OCI-LY1 (cell line): ENCODE results near the gene AMY2B.
"Not testable (repeated sequence)": the region's sequence is repeated elsewhere in the genome, so short reads cannot be mapped to it uniquely, and the experiment has no call there.

ENCODE experiments used
- H2AFZ ChIP-seq: fragments of 200-600 bp; sonication (generic), shearing (Covaris generic); 2 replicates; pipeline ENCODE4 v1.6.0; 2014; ENCODE audit warnings: antibody characterized with exemption, mild to moderate bottlenecking, low read length
- H3F3A ChIP-seq: fragments of 200-600 bp; sonication (generic), shearing (Covaris generic); 2 replicates; pipeline ENCODE4 v1.6.0; 2014; ENCODE audit warnings: mild to moderate bottlenecking, antibody characterized with exemption, low read length, moderate library complexity; ENCODE audit not compliant: insufficient read depth
- H3K27ac ChIP-seq: fragments of 200-600 bp; sonication (generic); 2 replicates; pipeline ENCODE4 v1.5.1; 2014; ENCODE audit warnings: low read length, mixed run types, mild to moderate bottlenecking, low read depth; ENCODE audit not compliant: poor library complexity, severe bottlenecking
- H3K27me3 ChIP-seq: fragments of 200-600 bp; sonication (generic); 2 replicates; pipeline ENCODE4 v1.6.0; 2014; ENCODE audit warnings: antibody characterized with exemption, mild to moderate bottlenecking, low read length, moderate library complexity; ENCODE audit not compliant: insufficient read depth
- H3K36me3 ChIP-seq: fragments of 200-600 bp; sonication (generic); 2 replicates; pipeline ENCODE4 v1.6.1; 2014; ENCODE audit warnings: mild to moderate bottlenecking, antibody characterized with exemption, low read length, moderate library complexity, mixed read lengths; ENCODE audit not compliant: insufficient read depth
- H3K4me1 ChIP-seq: fragments of 200-600 bp; sonication (generic); 2 replicates; pipeline ENCODE4 v1.5.1; 2014; ENCODE audit warnings: mild to moderate bottlenecking, low read length, moderate library complexity; ENCODE audit not compliant: insufficient read depth, severe bottlenecking
- H3K4me2 ChIP-seq: fragments of 200-600 bp; sonication (generic), shearing (Covaris generic); 2 replicates; pipeline ENCODE4 v1.6.1; 2014; ENCODE audit warnings: low read length
- H3K4me3 ChIP-seq: fragments of 200-600 bp; sonication (generic); 2 replicates; pipeline ENCODE4 v1.5.1; 2014; ENCODE audit warnings: low read length, low read depth, mild to moderate bottlenecking, mixed read lengths; ENCODE audit not compliant: poor library complexity, severe bottlenecking
- H3K79me2 ChIP-seq: fragments of 200-600 bp; shearing (Covaris generic); 2 replicates; pipeline ENCODE4 v1.6.1; 2016; ENCODE audit warnings: mixed run types, low read length, mixed read lengths; ENCODE audit not compliant: insufficient read depth
- H3K9ac ChIP-seq: fragments of 200-600 bp; sonication (generic), shearing (Covaris generic); 2 replicates; pipeline ENCODE4 v1.6.1; 2014; ENCODE audit warnings: mild to moderate bottlenecking, low read length, mixed read lengths
- H3K9me2 ChIP-seq: fragments of 200-600 bp; sonication (generic), shearing (Covaris generic); 2 replicates; pipeline ENCODE4 v1.6.1; 2014; ENCODE audit warnings: low read depth, mild to moderate bottlenecking, low read length, mixed read lengths
- H3K9me3 ChIP-seq: fragments of 200-600 bp; shearing (Covaris generic); 2 replicates; pipeline ENCODE4 v1.6.1; 2014; ENCODE audit warnings: low read length, mixed read lengths
- H4K20me1 ChIP-seq: fragments of 200-600 bp; sonication (generic), shearing (Covaris generic); 2 replicates; pipeline ENCODE4 v1.6.0; 2016; ENCODE audit warnings: mild to moderate bottlenecking, low read length; ENCODE audit not compliant: insufficient read depth
- CTCF ChIP-seq: fragments of 200-600 bp; sonication (generic), shearing (Covaris generic); IDR thresholded peaks from 2 replicates; pipeline ENCODE4 v1.5.1; 2017; ENCODE audit warnings: mild to moderate bottlenecking, antibody characterized with exemption, low read length, moderate library complexity, mixed read lengths
- EZH2 ChIP-seq: fragments of 200-600 bp; sonication (generic), shearing (Covaris generic); IDR thresholded peaks from 2 replicates; pipeline ENCODE4 v1.8.0; 2017; ENCODE audit warnings: borderline replicate concordance, mixed run types, mild to moderate bottlenecking, antibody characterized with exemption, low read length, moderate library complexity, mixed read lengths

Gene AMY2B

DNA sequence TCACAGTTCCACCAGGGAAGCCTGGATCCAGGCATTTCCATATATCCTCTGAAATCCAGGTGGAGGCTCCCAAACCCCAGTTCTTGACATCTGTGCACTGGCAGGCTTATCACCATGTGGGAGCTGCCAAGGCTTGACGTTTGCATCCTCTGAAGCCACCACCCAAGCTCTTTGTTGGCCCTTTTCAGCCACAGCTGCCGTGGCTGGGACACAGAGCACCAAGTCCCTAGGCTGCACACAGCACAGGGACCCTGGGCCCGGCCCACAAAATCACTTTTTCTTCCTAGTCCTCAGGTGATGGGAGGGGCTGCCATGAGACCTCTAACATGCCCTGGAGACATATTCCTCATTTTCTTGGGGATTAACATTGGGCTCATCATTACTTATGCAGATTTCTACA is 23.5 kb upstream of the AMY2B start:
- H3K27me3 ChIP-seq, result no peaks in the 10 kb centered on the region
- H3K9me3 ChIP-seq, result no peaks in the 10 kb centered on the region
- H2AFZ ChIP-seq, result no peak overlapping the region
- H3K27ac ChIP-seq, result no peak overlapping the region
- peaks cover 79% of the 10 kb centered on the region for H3K36me3 ChIP-seq
- no peaks in the 10 kb centered on the region for H3K4me1 ChIP-seq
- H3K4me3 ChIP-seq, result no peak overlapping the region
- H3F3A ChIP-seq, result no peaks in the 10 kb centered on the region
- no peaks in the 10 kb centered on the region for H3K9me2 ChIP-seq
- H3K79me2 ChIP-seq, result no peaks in the 10 kb centered on the region
- no peaks in the 10 kb centered on the region for H4K20me1 ChIP-seq
- H3K9ac ChIP-seq, result no peak overlapping the region
- no peak for TF ChIP-seq EZH2
- TF ChIP-seq CTCF, result no peak
- no peak overlapping the region for H3K4me2 ChIP-seq

DNA sequence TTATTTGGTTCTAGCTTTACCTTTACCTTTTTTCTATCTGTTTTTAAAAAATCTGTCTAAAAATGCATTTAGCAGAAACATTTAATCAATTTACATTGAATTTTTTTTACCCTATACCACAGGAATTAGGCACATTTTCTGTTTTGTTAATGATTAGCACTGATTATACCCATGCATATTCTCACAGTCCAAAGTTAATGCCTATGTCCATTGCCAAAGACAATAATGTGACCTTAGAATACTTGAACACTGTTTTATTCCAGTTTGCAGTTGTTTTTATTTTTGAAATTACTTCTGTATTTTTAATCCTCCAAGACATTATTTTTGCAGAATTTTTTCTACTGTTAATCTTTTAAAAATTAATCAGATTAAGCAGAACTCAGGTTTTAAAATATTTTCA is 11.0 kb upstream of the AMY2B start:
- Histone ChIP-seq H3K4me3 (no peak overlapping the region), H3K4me2 (no peak overlapping the region)

DNA sequence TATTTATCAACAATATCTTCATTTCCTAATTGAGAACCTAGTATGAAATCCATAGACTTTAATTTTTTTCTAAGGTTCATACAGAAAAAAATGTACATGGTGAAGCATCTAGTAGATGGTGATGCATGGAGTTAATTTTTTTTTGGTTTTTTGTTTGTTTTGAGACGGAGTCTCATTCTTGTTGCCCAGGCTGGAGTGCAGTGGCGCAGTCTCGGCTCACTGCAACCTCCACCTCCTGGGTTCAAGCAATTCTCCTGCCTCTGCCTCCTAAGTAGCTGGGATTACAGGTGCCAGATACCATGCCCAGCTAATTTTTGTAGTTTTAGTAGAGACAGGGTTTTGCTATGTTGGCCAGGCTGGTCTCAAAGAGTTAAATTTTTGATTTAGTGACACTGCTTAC is 10.3 kb upstream of the AMY2B start:
- not testable (repeated sequence) for H3K9me3 ChIP-seq, H3K27ac ChIP-seq, H3K9me2 ChIP-seq, H4K20me1 ChIP-seq, H3K4me2 ChIP-seq, H3K4me3 ChIP-seq, H3K79me2 ChIP-seq, H3F3A ChIP-seq, H3K36me3 ChIP-seq, H2AFZ ChIP-seq, H3K27me3 ChIP-seq, H3K9ac ChIP-seq, H3K4me1 ChIP-seq

More for the DNA sequence above, 11.0 kb upstream of the AMY2B start:
- Histone ChIP-seq H3F3A (no peaks in the 10 kb centered on the region), H3K9me3 (no peaks in the 10 kb centered on the region), H3K27me3 (no peaks in the 10 kb centered on the region), H3K79me2 (no peaks in the 10 kb centered on the region), H3K27ac (no peak overlapping the region), H2AFZ (no peak overlapping the region), H3K4me1 (peaks cover 6% of the 10 kb centered on the region), H3K36me3 (peaks cover 5% of the 10 kb centered on the region), H3K9ac (no peak overlapping the region), H3K9me2 (no peaks in the 10 kb centered on the region), H4K20me1 (no peaks in the 10 kb centered on the region)
- no peak for TF ChIP-seq CTCF
- no peak for TF ChIP-seq EZH2

DNA sequence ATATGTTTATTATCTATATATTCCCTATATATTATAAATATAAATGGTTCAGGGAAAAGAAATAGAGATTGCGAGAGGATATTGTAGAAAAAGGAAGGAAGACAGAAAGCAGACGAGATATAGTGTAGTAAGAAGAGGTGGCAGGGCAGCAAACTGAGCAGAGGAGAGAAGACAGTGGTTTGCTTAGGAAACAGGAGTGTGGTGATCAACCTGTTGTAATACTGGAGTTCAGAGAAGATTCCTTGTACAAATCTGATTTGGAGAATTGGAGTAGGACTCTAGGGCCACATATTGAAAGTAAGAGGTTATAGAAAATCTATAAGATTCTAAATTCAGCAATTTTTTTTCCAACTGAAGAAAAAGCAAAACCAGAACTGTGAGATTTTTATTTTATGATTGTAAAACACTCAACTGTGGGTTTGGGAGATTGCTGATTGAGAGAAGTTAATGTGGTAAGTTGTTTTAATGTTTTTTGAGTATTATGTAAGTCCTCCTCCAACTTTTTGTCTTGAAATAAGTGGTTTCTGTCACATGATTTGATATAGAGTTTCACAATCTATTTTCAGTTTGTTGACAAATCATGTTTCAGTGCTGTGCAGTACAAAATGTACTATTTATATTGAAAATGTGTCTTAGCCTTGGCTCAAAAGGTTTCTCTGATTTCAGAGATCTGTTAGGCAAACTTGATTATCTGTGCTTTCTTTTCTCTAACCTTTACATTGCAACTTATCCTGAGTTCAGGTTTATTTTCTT is 9.6 kb upstream of the AMY2B start:
- Histone ChIP-seq H3K79me2 (no peaks in the 10 kb centered on the region), H3K27ac (no peak overlapping the region), H3K9me2 (no peaks in the 10 kb centered on the region), H3K9ac (no peak overlapping the region), H3F3A (no peaks in the 10 kb centered on the region), H3K4me2 (no peak overlapping the region), H4K20me1 (no peaks in the 10 kb centered on the region), H3K9me3 (no peaks in the 10 kb centered on the region), H3K4me1 (peaks cover 6% of the 10 kb centered on the region), H3K4me3 (no peak overlapping the region), H3K27me3 (no peaks in the 10 kb centered on the region), H2AFZ (no peak overlapping the region), H3K36me3 (no peaks in the 10 kb centered on the region)
- TF ChIP-seq EZH2, result no peak
- TF ChIP-seq CTCF, result no peak
